GM19239 (cell line): ENCODE results near the gene SLC25A29.
"Not testable (repeated sequence)": the region's sequence is repeated elsewhere in the genome, so short reads cannot be mapped to it uniquely, and the experiment has no call there.

Source experiments
- DNase-seq: peaks from one replicate; pipeline ENCODE4 v3.0.0; 2011; ENCODE audit warnings: low spot score; ENCODE audit not compliant: insufficient read length
- FAIRE-seq: peaks from 2 replicates; lab custom pipeline; 2011; peaks lifted over from hg19 to GRCh38; lab: Jason Lieb, UNC

Gene SLC25A29, protein sequence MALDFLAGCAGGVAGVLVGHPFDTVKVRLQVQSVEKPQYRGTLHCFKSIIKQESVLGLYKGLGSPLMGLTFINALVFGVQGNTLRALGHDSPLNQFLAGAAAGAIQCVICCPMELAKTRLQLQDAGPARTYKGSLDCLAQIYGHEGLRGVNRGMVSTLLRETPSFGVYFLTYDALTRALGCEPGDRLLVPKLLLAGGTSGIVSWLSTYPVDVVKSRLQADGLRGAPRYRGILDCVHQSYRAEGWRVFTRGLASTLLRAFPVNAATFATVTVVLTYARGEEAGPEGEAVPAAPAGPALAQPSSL

DNA sequence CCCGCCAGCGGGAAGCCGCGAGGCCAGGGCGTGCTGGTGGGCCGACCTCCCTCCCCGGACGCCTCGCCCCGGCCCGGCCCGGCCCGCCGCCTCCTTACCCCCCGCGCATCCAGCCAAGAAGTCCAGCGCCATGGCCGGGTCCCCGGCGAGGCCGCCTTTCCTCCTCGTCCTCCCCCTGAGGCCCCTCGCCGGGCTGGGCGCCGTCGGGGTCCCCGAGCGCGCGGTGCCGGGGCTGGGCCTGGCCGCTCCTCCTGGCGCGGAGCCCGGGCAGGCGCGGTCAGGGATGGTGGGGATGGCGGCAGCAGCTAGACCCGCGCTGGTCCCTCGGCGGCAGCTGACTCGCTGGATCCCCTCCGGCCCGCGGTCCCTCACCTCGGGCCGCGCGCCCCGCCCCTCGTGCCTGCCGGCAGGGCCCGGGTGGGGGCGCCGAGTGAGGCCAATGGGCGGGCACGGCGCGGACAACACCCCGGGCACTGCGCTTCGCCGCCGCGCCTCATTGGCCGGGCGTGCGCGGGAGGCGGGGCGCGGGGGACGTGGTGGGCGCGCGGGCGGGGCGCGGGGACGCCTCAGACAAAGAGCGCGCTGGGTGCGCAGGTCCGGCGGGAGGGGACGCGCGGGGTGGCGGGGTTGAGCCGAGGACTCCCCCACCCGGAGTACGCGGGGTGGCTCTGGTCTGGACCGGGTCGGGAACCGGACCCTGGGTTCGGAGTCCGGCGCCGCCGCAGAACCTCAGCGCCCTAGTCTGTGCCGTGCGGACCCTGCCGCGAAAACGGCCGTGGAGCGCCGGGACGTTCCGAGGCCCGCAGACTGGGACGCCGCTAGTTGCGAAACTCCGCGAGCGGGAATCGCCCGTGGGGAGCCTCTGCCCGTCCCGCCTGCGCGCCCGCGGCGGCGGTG is at the start of gene SLC25A29:
TSS of gene SLC25A29 (minus strand) at position 344 of the 897 bp plus-strand sequence. CDS start at position 132, 212 bp downstream.
- peak; percentile 74 for FAIRE-seq
- peak; percentile 96 for DNase-seq

DNA sequence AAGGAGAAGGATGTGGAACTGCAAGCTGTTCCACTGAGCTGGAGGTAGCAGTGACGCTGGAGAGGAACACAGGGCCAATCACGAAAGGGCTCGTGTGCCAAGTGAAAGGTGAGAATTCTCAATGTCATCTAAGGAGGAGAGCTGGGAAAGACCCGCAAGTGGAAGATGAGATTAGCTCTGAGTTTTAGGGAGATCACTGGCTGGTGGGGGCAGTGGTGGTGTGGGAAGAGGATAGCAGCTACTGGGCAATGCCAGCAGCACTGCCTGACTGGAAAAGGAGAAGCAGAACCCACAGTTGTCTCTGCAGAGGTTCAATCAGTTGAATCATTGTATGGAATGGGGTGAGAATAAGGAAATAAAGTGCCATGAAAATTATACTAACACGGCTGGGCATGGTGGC is 44.7 kb upstream of the SLC25A29 start:
- no peak for DNase-seq
- FAIRE-seq: no peak

DNA sequence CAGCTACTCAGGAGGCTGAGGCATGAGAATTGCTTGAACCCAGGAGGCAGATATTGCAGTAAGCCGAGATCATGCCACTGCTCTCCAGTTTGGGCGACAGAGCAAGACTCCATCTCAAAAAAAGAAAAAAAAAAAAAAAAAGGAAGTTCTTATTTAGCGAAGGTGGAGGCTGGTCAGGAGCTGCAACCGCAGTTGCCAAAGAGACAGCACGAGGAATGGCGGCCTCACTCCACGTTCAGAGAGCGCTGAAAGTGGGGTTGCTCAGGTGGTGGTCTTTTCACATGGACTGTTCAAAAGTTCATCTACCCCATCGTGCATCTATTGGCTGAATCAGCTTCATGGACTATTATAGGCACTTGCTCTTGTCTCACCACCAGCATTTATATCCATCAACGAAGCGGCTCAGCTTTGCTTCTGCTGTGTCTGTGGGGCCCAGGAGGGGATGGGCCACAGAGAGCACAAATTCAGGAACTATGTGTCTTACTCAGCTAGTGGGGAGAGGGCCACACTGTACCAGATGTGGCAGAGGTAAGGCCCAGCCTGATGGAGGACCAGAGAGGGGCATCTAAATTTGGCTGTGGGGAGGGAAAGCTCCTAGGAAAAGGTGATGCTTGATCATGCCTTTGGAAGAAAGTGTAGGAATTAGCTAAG is 44.2 kb upstream of the SLC25A29 start:
- no peak for FAIRE-seq
- DNase-seq: no peak

DNA sequence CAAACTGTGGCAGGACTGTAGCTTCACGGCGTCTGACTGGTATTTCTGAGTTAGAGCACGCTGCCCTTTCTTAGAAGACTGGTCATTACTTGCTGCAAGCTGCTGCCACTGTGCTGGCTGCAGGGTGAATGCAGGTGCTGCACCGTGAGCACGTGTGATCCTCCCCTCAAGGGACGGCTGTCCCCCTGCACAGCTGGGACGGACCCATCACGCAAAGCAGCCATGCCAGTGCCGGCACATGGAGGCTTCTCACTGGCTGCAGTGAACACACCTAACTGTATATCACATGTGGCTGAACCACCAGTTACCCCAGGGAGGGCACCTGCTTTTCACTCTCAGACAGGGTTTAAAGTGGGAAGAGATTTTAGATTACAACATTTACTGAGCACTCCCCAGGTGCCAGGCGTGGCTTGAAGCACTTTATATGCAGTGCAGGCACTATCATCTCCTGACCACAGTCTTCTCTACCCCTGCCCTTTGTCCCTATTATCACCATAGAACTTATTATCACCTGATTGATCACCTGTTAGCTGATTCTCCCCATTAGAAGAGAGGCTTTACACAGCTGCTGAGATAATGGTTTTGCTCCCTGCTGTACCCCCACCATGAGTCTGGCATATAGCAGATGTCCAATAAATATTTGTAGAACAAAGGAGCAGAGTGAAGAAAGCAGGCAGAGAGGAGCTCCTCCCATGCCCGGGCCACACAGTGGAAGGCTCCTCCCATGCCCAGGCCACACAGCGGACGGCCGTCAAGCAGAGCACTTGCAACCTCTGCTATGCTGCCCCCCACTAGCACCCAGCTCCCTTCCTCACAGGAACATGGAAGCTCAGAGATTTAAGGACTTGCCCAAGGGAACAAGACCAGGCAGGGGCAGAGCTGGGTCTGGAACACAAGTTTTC is 42.8 kb upstream of the SLC25A29 start:
- no peak for DNase-seq

DNA sequence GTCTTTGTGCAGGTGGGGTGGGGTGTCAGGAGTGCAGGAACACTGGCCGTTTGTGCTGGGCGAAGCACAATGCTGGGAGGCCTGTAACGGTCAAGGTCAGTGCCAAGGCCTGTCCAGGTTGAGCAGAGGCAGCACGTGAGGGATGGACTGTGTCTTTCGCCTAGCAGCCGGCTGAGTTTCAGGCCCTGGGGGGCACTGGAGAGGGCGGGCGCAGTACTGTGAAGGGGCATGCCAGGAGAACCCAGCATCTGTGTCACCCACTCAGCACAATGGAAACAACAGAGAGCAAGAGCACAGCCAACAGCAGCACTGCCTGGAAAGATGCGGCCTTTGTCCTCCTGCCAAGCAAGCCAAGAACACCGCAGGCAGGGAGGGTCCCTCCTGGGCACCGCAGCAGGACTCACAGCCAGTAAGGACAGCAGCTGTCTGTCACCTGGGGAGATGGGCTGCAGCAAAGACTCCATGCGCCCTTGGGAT is 42.0 kb upstream of the SLC25A29 start:
- FAIRE-seq: no peak
- no peak for DNase-seq

More for the DNA sequence above, 42.8 kb upstream of the SLC25A29 start:
- no peak for FAIRE-seq

DNA sequence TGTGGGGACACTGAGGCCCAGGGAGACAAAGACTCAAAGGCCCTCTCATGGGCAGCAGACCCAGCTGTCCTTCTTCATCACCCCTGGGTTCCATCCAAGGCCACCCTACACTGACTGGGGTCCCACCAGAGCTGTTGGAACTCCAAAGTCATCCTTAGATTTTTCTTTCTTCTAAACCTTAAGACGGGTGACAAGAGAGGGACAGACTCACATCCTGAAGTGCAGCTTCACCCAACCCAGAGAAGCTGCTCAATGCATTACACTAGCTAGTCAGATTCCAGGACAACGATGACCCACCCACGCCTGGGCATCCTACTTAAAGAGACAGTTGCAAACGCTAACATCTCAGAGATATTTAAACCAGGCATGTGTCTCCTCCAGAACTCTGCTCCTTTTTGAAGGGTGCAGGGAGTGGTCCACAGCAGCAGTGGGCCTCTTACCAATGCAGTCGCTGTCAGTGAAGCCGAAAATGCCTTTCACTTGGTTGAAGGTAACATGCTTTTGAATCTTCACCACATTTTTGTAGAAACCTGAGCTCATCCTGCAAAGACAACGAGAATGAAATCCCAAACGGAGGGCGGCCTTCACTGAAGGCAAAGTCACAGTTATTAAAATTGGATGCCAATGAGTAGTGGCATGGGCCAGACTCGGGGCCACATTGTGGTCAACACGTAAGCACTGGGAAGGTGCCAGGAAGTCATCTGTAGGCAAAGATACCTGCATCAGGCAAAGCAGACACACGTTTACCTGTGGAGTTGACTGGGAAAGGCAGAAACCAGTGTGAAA is 40.3 kb upstream of the SLC25A29 start:
- DNase-seq: no peak
- no peak for FAIRE-seq

DNA sequence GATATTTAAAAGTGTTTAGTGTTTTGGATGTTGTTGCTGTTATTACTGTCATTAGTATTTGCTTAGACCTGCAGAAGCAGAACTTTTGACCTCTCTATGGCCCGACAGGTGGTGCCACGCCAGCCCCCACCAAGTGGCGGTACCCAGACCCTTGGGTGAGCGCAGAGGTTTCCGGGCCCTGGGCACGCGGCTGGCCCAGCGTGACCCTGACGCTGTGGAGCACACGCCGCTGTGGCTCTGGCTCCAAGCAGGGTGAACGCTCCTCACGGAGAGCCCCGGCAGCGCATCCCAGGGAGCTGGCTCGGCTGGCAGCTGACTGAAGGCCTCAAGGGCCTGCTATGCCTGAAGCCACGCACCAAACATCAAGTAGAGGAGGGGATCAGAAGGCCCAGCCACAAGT is 39.5 kb upstream of the SLC25A29 start:
- FAIRE-seq (no peak), DNase-seq (no peak)

DNA sequence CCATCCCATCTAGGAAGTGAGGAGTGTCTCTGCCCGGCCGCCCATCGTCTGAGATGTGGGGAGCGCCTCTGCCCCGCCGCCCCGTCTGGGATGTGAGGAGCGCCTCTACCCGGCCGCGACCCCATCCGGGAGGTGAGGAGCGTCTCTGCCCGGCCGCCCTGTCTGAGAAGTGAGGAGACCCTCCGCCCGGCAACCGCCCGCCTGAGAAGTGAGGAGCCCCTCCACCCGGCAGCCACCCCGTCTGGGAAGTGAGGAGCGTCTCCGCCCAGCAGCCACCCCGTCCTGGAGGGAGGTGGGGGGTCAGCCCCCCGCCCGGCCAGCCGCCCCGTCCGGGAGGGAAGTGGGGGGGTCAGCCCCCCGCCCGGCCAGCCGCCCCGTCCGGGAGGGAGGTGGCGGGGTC is 38.4 kb upstream of the SLC25A29 start:
- FAIRE-seq, DNase-seq: not testable (repeated sequence)

DNA sequence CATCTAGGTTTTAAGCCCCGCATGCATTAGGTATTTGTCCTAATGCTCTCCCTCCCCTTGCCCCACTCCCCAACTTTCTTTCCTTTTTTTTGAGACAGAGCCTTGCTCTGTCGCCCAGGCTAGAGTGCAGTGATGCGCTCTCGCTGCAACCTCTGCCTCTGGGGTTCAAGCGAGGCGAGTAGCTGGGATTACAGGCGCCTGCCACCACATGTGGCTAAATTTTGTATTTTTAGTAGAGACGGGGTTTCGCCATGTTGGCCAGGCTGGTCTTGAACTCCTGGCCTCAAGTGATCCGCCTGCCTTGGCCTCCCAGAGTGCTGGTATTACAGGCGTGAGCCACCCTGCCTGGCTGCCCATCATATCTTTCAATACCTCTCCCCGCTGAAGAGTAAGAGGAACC is 36.6 kb upstream of the SLC25A29 start:
- FAIRE-seq, DNase-seq: not testable (repeated sequence)

DNA sequence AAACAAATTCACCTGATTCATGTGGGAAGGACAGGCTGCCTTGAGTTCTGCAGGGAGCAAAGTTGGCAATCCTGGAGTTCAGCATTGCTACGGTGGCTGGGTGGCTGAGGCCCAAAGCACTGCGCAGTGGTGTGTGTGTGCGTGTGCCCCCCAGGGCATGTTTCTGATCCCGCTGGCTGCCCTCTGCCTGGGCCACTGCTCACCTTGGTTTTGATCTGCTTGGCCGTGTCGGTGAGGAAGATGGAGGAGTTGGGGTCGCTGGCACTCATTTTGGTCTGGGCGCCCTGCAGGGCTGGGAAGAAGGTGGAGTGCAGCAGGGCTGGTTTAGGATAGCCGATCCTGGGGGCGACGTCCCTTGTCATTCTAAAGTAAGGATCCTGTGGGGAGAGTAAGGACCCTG is 36.0 kb upstream of the SLC25A29 start:
- no peak for FAIRE-seq
- DNase-seq: no peak

DNA sequence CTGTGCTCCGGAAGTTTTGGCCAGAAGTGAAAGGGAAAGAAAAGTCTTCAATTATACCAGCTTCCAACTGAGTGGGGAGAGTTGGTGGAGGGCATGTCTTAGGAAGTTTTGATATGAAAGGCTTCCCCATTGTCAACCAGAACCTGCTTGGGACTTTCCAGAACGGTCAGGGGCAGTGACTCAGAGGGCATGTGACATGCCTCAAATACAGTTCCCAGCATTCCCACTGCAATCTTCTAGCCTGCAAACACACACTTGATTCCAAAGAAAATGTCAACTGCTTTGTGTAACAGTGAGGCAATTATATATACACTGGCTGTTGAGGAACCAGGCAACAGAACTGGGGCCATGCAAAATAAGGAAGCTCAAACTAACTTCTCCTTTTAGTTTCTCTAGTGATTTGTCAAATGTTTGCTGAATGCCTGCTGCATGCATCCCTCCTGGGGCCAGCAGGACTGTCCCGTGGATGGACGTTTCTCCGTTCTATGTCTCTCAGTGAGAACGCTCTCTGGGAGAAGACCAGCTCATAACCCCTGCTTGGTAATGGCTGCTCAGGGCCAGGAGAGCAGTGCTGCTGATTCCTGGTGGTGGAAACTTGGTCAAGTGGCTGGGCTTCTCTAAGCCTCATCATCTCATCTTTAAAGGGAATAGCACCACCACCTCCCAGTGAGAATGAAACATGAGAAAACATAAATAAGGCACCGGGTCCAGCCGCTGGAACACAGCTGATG is 35.2 kb upstream of the SLC25A29 start:
- peak; percentile 51 for DNase-seq
- FAIRE-seq: peak; percentile 83

DNA sequence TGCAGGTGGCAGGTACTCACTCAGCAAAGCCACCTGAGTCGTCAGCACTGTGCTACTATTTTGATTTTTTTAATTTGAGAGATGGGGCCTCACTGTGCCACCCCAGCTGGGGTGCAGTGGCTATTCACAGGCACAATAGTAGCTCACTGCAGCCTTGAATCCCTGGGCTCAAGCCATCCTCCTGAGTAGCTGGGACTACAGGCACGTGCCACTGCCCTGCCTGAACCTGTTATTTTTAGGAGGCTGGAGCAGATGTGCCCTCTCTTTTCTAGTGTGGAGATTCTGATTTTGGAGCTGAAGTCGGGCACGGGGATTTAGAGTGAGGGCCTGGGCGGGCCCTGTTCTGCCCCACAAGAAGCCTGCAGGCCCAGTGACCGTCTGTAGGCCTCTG is 34.2 kb upstream of the SLC25A29 start:
- DNase-seq (no peak), FAIRE-seq (no peak)

DNA sequence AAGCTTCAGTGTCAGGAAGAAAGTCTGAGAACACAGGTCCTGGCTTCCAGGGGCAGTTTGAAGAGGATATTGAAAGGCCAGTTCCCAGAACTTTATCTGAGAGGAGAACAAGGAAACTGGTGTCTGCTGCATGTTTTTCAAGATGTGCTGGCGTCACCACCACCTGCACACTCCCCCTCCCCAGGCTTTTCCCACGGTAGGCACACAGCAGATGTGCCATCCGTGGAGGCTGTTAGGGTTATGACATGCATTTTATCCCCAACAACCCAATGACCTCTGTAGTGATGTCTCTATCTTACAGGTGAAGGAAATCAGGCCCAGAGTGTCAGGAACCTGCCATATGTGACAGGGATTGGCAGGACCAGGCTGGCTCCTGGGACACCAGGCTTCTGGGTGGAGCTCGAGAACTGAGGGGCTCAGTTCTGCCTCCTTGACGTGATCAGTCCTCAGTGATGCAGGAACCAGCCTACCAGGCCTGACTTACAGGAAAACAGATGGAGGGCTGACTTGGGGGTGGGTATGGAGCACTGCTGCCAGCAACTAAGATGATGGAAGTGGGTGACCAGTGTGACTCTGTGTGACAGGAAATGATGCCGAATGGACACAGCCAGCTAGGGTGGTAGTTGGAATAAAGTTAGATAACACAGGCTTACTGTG is 33.6 kb upstream of the SLC25A29 start:
- DNase-seq: no peak
- no peak for FAIRE-seq

DNA sequence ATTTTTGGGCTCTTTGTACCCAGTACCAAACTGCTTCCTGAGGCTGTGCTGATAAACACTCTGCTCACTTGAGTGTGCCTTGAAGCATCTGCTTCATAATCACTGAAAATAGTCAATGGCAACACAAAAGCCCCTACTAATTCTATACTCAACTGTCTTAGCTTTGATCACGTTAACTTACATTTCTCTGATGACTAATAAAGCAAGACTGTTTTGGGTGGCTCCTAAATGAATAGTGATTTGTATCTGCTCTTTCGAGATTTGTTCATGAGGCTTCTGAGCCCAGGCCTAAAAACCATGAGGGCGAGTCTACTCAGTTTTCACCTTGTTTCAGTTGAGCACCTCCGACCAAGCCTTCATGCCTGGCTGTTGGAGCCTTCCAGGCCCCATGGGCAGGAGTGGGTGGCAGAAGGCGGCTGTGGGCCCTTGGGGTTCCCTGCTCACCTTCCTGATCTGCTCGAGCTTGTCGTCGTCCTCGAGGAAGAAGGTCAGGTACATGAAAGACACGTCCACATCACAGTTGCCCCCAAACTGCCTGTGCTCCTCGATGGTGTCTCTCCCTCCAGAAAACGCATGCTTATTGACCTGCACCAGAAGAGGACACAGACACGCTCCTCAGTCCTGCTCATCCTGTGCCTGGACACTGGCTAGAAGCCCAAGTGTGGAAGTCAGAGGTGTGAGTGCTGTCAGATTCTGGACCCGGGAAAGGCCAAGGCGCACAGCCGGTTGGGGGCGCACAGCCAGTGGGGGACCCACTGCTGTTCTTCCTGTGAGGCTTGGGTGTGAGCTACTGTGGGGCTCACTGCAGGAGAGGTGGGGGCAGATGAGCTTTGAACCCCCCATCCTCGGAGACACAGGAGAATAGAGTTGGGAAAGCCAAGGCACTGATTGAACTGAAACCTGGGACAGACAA is 30.6 kb upstream of the SLC25A29 start:
- FAIRE-seq (no peak), DNase-seq (no peak)

DNA sequence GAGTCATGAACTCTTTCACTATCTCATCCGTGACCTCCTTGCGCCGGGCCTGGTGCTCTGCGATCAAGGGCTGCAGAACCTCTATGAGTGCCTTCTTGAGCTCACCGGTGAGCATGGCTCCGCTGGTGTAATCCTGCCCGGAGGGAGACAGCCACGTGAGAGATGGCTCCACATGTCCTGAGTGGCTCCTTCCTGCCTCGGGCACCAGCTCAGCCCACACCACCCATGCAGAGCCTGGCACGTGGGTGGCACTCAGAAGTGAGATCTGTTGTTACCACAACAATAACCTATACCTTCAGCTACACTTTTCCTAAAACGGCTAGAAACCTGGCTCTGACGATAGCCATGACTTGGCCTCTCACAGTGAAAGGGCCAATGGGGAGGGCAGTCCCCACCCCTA is 28.7 kb upstream of the SLC25A29 start:
- FAIRE-seq: no peak
- no peak for DNase-seq

DNA sequence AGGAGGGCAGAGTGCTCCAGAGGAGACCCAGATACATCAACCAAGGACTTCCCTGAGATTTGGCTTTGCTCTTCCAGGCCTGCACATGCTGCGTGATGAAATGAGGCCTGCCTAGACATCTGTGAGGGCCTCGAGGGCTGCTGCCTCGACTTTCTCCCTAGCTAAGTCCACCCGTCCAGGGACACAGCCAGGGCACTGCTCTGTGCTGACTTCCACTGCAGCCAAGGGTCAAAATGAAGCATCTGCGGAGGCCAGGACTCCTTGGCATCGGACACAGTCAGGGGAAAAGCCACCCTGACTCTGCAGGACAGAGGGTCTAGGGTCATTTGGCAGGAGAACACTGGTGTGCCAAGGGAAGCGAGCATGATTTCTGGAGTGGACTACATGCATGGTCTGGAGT is 27.6 kb upstream of the SLC25A29 start:
- FAIRE-seq (no peak), DNase-seq (no peak)

DNA sequence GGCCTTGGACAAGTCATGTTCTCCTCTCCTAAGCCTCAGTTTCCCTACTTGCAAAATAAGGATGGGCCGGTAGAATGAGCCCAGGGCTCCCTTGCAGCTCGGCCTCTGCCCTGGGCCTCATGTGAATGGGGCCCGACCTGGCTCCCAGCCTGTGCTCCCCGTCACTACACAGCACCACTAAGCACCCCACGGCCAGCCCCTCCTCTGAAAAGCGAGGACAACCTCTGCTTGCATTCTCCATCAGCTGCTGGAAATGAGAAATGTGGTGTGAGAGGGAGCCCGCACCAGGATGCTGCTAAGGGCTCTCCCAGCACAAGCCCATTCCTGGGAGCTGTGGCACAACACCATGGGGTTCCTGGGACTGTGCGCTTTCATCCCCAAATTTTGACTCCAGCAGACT is 27.1 kb upstream of the SLC25A29 start:
- no peak for DNase-seq
- FAIRE-seq: no peak
